HS-27A (cell line): Measurements from ENCODE around the gene CUL5.
"Not testable (repeated sequence)": the region's sequence is repeated elsewhere in the genome, so short reads cannot be mapped to it uniquely, and the experiment has no call there.

Experiments
- DNase-seq: peaks from one replicate; pipeline ENCODE4 v3.0.0-alpha.2; 2012; ENCODE audit warnings: low read depth, missing footprints

CUL5 gene

GRCh38 chr11:108115500-108116140 lies 106.9 kb downstream of the CUL5 start:
- DNase-seq: no peak

DNA sequence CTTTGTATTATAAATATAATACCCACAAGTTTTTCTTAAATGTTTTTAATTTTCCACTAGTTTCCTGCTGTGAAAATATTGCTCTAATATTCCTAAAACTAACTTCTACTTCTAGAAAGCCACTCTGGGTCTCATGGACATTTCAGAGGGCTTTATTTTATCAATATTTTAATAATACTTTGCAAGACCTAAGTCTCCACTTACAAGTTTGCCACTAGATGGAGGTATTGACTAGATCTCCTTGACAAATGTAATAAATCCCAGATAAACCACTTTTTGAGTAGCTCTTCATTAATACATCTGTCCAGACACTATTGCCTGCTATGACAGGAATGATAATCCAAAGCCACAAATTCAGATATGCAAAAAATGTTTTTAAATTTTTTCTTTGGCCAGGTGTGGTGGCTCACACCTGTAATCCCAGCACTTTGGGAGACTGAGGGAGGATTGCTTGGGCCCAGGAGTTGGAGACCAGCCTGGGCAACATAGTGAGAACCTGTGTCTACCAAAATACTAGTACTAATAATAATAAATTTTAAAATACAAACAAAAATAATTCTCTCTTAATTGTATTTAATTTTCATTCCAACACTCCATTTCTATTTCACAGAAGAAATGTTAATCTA lies 109.2 kb downstream of the CUL5 start:
- no peak for DNase-seq

DNA sequence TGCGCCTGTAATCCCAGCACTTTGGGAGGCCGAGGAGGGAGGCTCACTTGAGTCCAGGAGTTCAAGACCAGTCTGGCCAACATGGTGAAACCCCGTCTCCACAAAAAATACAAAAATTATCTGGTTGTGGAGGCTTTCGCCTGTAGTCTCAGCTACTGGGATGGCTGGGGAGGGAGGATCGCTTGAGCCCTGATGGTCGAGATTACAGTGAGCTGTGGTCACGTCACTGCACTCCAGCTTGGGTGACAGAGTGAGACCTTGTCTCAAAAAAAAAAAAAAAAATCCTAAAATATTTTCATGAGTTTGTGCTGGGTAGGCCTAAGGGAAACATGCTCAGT lies 112.2 kb downstream of the CUL5 start:
- DNase-seq: not testable (repeated sequence)

DNA sequence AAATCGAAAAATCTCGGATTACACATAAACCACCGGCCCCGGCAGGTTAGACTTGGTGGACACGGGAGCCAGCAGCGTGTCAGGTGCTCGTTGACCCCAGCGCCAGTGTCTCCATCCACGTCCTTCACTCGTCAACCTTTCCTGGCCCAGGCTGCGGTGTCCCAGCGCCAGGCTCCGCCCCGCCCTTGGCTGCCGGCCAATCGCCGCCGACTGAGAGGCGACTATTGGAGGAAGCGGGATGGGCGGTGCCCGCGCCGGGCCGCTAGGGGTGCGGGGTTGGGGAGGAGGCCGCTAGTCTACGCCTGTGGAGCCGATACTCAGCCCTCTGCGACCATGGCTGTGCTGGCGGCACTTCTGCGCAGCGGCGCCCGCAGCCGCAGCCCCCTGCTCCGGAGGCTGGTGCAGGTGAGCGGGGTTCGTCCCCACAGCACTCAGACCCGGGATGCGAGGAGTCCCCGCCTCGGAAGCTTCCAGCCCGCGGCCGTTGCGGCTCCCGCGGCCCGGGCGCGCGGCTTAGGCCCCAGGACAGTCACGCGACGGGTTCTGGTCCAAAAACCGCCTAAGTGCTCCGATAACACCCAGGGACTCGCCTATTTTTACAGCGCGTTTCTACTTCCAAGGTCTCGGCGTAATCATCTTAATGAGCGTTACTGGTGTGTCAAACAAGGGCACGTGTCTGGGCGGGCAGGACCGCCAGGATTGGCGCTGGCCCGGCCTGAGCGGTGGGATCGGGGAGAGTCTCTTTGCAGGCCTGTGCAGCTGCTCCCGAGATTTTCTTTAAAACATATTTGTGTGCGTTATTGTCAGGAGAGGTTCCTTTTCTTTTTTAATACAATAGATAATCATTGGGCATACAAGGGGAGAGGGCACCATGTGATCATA lies 112.8 kb downstream of the CUL5 start, which contains the start of gene ACAT1:
TSS of gene ACAT1 (plus strand) at position 294 of the 882 bp plus-strand sequence. CDS start at position 334, 40 bp downstream.
- DNase-seq: peak; percentile 54

DNA sequence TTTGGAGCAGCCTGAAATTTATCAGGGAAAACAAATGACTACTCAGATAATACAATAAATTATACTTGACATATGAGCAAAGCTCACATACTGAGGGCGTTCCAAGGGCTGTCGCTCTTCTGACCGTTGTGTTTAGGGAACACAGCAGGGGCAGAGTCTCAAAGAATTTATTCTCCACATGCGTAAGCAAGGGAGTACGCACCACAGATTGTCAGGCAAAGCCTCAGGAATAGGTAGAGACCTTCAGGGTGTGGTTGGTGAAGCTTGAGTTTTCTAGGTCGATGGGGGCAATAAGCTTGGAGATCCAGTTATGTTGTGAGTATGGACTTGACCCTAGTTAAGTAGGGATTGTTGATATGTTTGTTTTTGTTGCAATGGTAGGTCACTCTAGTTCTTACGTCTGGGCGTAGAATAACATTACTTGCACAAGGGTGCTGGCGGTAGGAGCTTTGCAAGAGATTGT lies 113.5 kb downstream of the CUL5 start:
- no peak for DNase-seq

DNA sequence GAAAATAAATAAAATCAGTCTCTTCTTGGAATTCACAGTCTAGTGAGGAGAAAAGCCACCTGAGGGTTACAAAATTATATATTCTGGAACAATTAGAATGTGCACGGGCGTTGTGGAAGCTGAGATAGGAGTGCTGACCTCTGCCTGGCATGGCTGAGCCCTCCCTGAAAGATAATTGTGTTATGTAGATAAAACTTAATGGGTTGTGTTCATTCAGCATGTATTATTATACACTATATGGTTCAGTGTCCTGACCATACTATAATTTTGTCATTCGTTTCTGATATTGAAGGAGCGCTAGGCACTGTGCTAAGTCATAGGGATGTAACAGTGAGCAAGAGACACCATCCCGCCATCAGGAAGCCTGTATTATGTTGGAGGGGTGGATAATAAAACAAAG lies 116.4 kb downstream of the CUL5 start:
- DNase-seq: no peak

GRCh38 chr11:108128772-108129171 lies 120.1 kb downstream of the CUL5 start:
- no peak for DNase-seq

DNA sequence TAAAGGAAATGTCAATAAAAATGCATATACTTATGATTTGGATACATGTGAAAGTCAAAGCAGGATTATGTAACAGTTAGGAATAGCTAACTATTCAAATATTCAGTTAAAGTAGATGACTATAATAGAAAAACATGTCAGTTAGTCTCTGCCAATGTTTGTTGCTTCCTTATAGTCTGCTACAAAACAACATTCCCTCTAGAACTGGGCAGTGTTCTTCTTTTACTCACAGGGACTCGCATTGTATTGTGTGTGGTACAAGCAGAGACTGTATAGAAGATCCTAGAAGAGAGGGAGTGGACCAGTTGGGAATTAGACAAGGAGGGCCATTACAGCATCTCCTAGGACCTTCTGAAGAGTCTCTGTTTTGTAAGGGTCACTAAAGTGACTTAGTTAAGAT lies 123.3 kb downstream of the CUL5 start:
- no peak for DNase-seq

GRCh38 chr11:108132993-108133538 lies 124.4 kb downstream of the CUL5 start:
- not testable (repeated sequence) for DNase-seq

DNA sequence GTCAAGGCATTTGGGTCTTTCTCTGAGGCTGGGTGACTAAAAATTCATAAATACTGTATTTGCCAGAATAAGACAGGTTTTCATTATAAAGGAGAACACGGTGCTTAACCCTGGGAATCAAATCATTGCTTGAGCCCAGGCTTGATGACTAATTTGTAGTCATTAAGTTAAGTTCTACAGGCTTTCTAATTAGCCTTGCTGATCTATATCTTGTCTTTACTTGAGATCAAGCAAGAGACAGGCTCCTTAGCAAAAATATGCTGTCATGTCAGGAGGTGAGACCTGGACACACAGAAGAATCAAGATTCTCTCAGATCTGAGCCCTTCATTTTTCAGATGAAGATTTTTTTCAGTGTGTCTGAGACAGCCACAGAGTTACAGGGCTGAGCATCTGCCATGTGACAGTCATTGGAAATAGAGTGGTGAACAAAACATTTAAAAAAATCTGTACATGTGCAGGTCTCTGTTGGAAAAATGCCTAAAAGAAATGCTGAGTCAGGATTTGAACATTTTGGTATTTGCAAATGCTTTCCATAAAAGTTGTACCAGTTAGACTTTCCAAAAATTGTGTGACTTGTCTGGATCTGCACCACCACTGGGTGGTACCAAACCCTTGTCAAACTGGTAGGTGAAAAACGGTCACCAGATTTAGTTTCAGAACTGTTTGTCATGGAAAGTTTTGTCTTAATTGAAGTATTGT lies 127.3 kb downstream of the CUL5 start:
- DNase-seq: no peak

- no peak for DNase-seq
Observed at GRCh38 chr11:108137212-108137611, 128.5 kb downstream of the CUL5 start.

DNA sequence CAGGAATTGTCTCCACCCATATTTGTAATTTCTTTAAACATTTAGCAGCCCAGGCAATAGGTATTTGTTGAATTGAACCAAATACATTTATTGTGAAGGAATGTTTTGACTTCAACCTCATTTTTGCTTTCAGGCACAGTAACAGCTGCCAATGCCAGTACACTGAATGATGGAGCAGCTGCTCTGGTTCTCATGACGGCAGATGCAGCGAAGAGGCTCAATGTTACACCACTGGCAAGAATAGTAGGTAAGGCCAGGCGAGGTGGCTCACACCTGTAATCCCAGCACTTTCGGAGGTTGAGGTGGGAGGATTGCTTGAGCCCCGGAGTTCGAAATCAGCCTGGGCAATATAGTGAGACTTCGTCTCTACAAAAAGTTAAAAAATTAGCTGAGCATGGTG lies 133.6 kb downstream of the CUL5 start:
- no peak for DNase-seq

DNA sequence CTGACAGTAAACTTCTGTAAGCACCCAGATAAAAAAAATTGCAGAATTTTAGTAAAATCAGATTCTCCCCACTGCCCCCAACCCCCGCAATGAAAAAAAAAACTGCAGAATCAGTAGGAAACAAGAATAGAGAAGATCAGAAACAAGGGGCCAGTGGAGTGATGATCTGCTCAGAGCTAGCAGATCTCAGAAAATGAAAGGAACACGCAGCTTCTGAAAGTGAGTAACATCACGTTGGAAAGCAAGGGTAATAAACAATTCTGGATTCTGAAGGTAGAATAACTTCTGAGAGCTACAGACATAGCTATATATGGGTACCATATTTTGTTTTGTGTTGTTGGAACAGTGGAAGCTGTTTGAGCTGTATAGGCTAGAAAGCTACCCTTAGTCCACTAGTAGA lies 135.9 kb downstream of the CUL5 start:
- DNase-seq: no peak

DNA sequence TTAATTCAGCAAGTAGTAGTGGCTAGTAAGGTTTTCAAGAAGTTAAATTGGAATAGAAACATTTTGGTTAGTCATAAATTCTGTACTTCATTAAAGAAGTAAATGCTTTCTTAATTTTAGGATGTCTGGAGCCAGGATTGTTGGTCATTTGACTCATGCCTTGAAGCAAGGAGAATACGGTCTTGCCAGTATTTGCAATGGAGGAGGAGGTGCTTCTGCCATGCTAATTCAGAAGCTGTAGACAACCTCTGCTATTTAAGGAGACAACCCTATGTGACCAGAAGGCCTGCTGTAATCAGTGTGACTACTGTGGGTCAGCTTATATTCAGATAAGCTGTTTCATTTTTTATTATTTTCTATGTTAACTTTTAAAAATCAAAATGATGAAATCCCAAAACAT lies 138.5 kb downstream of the CUL5 start:
- DNase-seq: no peak

GRCh38 chr11:108148556-108148955 lies 139.9 kb downstream of the CUL5 start:
- no peak for DNase-seq

DNA sequence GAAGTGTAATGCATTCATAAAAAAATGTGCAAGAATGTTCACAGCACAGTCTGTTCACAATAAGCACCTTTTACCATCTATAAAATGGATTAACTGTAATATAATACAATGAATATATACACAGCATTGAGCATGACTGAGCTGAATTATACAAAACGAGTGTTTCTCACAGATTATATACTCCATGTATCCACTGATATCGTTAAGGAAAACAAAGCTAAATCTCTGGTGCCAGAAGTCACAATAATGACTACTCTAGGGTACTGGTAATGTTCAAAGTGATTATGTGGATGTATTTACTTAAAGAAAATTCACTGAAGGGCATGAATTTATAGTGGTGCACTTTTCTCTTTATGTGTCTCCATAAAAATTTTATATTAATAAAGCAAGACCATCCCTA lies 145.9 kb downstream of the CUL5 start:
- no peak for DNase-seq
